Heart left ventricle (tissue), 16 donors: ENCODE data around the gene FBXO44. TPM values are rescaled to one million over a fixed set of nuclear protein-coding genes. Genes with fewer than 3 reads are reported as not detected.

Experiments
- ATAC-seq, 4 donors: fragments of 200-7000 bp; cut with Tn5 transposase; one replicate each; pipeline ENCODE4 v1.9.1; 2020 to 2022; ENCODE audit warnings: moderate library complexity in 4 of 4, mild to moderate bottlenecking in 3 of 4, moderate number of reproducible peaks in 1 of 4
- DNase-seq, 5 donors: peaks; one replicate each; pipeline ENCODE4 v3.0.0-alpha.2; 2020
- H3K27ac ChIP-seq, 12 donors: fragments of 200-600 bp; sonication (generic) in 4 of 12; one replicate each; pipeline versions ENCODE4 v1.5.0 to v1.8.0; 2016 to 2022; ENCODE audit warnings: mild to moderate bottlenecking in 2 of 12
- H3K27me3 ChIP-seq, 9 donors: fragments of 200-600 bp; sonication (generic) in 2 of 9; one replicate each; pipeline versions ENCODE4 v1.5.1 to v1.8.0; 2016 to 2022; ENCODE audit warnings: mild to moderate bottlenecking in 3 of 9
- H3K36me3 ChIP-seq, 9 donors: fragments of 200-600 bp; sonication (generic) in 2 of 9; one replicate each; pipeline versions ENCODE4 v1.5.0 to v1.8.0; 2018 to 2022; ENCODE audit warnings: mild to moderate bottlenecking in 2 of 9
- H3K4me1 ChIP-seq, 12 donors: fragments of 200-600 bp; sonication (generic) in 4 of 12; one replicate each; pipeline versions ENCODE4 v1.5.0 to v1.8.0; 2016 to 2022; ENCODE audit warnings: mild to moderate bottlenecking in 3 of 12
- H3K4me3 ChIP-seq, 12 donors: fragments of 200-600 bp; sonication (generic) in 4 of 12; one replicate each; pipeline versions ENCODE4 v1.5.0 to v1.8.0; 2017 to 2022; ENCODE audit warnings: mild to moderate bottlenecking in 9 of 12, moderate library complexity in 4 of 12
- H3K9me3 ChIP-seq, 12 donors: fragments of 200-600 bp; sonication (generic) in 4 of 12; one replicate each; pipeline versions ENCODE4 v1.5.0 to v1.8.0; 2016 to 2022; ENCODE audit warnings: mild to moderate bottlenecking in 1 of 12
- CTCF ChIP-seq, 12 donors: fragments of 200-600 bp; sonication (generic) in 4 of 12; IDR thresholded peaks; one replicate each; pipeline versions ENCODE4 v1.5.0 to v1.8.0; 2018 to 2022; ENCODE audit warnings: antibody characterized with exemption in 12 of 12, mild to moderate bottlenecking in 5 of 12
- POLR2A ChIP-seq, 2 donors: fragments of 450-650 bp; IDR thresholded peaks; one replicate each; pipeline ENCODE4 v1.6.1; 2017; ENCODE audit warnings: antibody characterized with exemption in 2 of 2, mild to moderate bottlenecking in 2 of 2, moderate library complexity in 2 of 2
- WGBS, 4 donors: extraction: QIAGEN DNeasy Blood & Tissue Kit in 2 of 4; methylation state at CpG; one replicate each; pipeline versions ENCODE4 v1.1.5 to v1.1.7; 2013 to 2018; 5-methylcytosine and 5-hydroxymethylcytosine counted together
- intact Hi-C, 10 donors: fragments of 100-400 bp; cut with DNase I; formaldehyde crosslinking; loops; one replicate each; pipeline versions ENCODE4 v1.11.1 to v1.14.2; 2022
- polyA plus RNA-seq, 2 donors: library from polyadenylated mRNA; stranded (reverse); fragments of 200-250 nt; gene quantifications; one replicate each; pipeline ENCODE4 v1.2.3, GENCODE V29; 2013
- total RNA-seq, 9 donors: library from RNA; depleted of rRNA in 2 of 9; stranded (reverse); fragments of >200 nt in 2 of 9; fragmentation: NEBNext Ultra II Directional in 3 of 9; extraction: Animal tissue kit (Norgen Biotek cat#: 25700) in 3 of 9; gene quantifications; one replicate each; pipeline versions ENCODE4 v1.1.0 to v1.2.4, GENCODE V29; 2016 to 2023
- donor health status: ischemic (EF 13 %, LVEDD 7.1; RV severe dilation, severe dysfunction).
- donor health status: healthy with polysubstance abuse.
- donor health status: DM: no; HTN: yes; CAD: no.
- donor health status: DM: no; HTN: no; CAD: no.
- donor health status: ischemic (EF 25% LVEDD 6.9; RV normal size, moderate dysfunction).
- donor health status: ischemic (EF 25% LVEDD 5.7; RV mildly dilated, moderate dysfunction).
- donor health status: healthy.
- donor health status: DM: yes; HTN: yes; CAD: no.
- donor health status: ischemic (EF 35%, LVEDD 5.7; RV mildly dilated, moderate dysfunction).
- donor health status: nonischemic (EF 11% LVEDD 7.7; RV severe dilation, severe dysfunction).
- donor health status: DM: yes; HTN: yes; CAD: no.
- donor health status: PGD.
- donor health status: ischemic (EF 29% LVEDD 5.4; RV normal size, mild dysfunction).
- donor health status: nonischemic (EF 23%, LVEDD 6.1; RV moderate dilation, normal function).

Gene FBXO44
- total and polyA plus RNA-seq, 11 donors = 9.8 to 19.1 (median 15.8) TPM

GRCh38 chr1:11639372-11639771, 15.3 kb upstream of the FBXO44 start:
- no peak for DNase-seq
- intact Hi-C loops = loop anchor here in 1 of 10 donors (10.0 kb wide), 1 partner anchor 155 kb away; no protein-coding TSS in a partner anchor
- H3K4me1 ChIP-seq = peaks cover 0 to 12% (median 2%) of the 10 kb centered on the region in 12 donors
- no peak for ATAC-seq
- no peak overlapping the region for H3K4me3 ChIP-seq
- no peak overlapping the region for H3K27ac ChIP-seq
- WGBS, 4 donors = 66 to 89% (median 72%) methylated on average over 4 of the region's 4 CpGs
- no peaks in the 10 kb centered on the region for H3K36me3 ChIP-seq
- no peak for TF ChIP-seq POLR2A (IDR thresholded peaks at IDR 0.05)
- no peak for TF ChIP-seq CTCF (IDR thresholded peaks at IDR 0.05)
- peaks cover 0 to 39% (median under 1%) of the 10 kb centered on the region in 9 donors for H3K27me3 ChIP-seq
- no peaks in the 10 kb centered on the region for H3K9me3 ChIP-seq

- Histone ChIP-seq H3K27ac (no peak overlapping the region), H3K9me3 (no peaks in the 10 kb centered on the region), H3K4me1 (peaks cover 0 to 12% (median 2%) of the 10 kb centered on the region in 12 donors), H3K4me3 (no peak overlapping the region), H3K27me3 (peaks cover 0 to 38% (median 0%) of the 10 kb centered on the region in 9 donors), H3K36me3 (no peaks in the 10 kb centered on the region)
- 65 to 73% (median 68%) methylated on average over 7 of the region's 7 CpGs for WGBS, 4 donors
- intact Hi-C loops = loop anchor here (2.0 to 5.0 kb wide), 6 partner anchors 158 to 603 kb away; partner anchors contain the start of gene DISP3 (in 5 of the 10)
- TF ChIP-seq CTCF (IDR thresholded peaks at IDR 0.05) = no peak
- no peak for TF ChIP-seq POLR2A (IDR thresholded peaks at IDR 0.05)
- DNase-seq (no peak), ATAC-seq (no peak)
Observed at GRCh38 chr1:11640101-11640500, 14.6 kb upstream of the FBXO44 start.

- Histone ChIP-seq H3K4me3 (no peak overlapping the region), H3K9me3 (no peaks in the 10 kb centered on the region), H3K4me1 (peaks cover 0 to 12% (median 2%) of the 10 kb centered on the region in 12 donors), H3K36me3 (no peaks in the 10 kb centered on the region), H3K27me3 (peaks cover 0 to 40% (median 0%) of the 10 kb centered on the region in 9 donors), H3K27ac (no peak overlapping the region)
- 45 to 75% (median 63%) methylated on average over 6 of the region's 6 CpGs for WGBS, 4 donors
- TF ChIP-seq CTCF (IDR thresholded peaks at IDR 0.05) (no peak), POLR2A (IDR thresholded peaks at IDR 0.05) (no peak)
- DNase-seq (no peak), ATAC-seq (no peak)
- intact Hi-C loops = loop anchor here (2.0 to 5.0 kb wide), 6 partner anchors 159 to 604 kb away; partner anchors contain the start of gene DISP3 (in 5 of the 10)
Observed at GRCh38 chr1:11640944-11641343, 13.7 kb upstream of the FBXO44 start.

- no peak overlapping the region for H3K4me3 ChIP-seq
- ATAC-seq = no peak
- DNase-seq = no peak
- WGBS, 4 donors = 53 to 59% (median 57%) methylated on average over 5 of the region's 5 CpGs
- H3K27me3 ChIP-seq = peaks cover 0 to 39% (median 0%) of the 10 kb centered on the region in 9 donors
- intact Hi-C loops = loop anchor here (1.0 to 5.0 kb wide), 12 partner anchors 160 to 605 kb away; partner anchors contain the start of gene DISP3 (in 5 of the 10)
- no peaks in the 10 kb centered on the region for H3K36me3 ChIP-seq
- peaks cover 0 to 12% (median 2%) of the 10 kb centered on the region in 12 donors for H3K4me1 ChIP-seq
- TF ChIP-seq CTCF (IDR thresholded peaks at IDR 0.05) = no peak
- TF ChIP-seq POLR2A (IDR thresholded peaks at IDR 0.05) = no peak
- no peaks in the 10 kb centered on the region for H3K9me3 ChIP-seq
- no peak overlapping the region for H3K27ac ChIP-seq
Observed at GRCh38 chr1:11641776-11642305, 12.8 kb upstream of the FBXO44 start.
